Panc1 (cell line): ENCODE data around the gene ATG4A. TPM values are rescaled to one million over a fixed set of nuclear protein-coding genes. Genes with fewer than 3 reads are reported as not detected.

Experiments
- ATAC-seq: fragments of 200-7000 bp; cut with Tn5 transposase; 2 replicates; pipeline ENCODE4 v1.9.1; 2020; ENCODE audit warnings: mild to moderate bottlenecking, moderate library complexity
- BruUV-seq: library from RNA; stranded (reverse); fragments of 400-500 nt; replicated peaks from 2 replicates; lab custom pipeline; 2021; lab: Mats Ljungman, UMichigan
- CTCF ChIA-PET: fragments of 300-600 bp; sonication (Branson Sonifier 250); formaldehyde crosslinking; loops from one replicate; lab custom pipeline; 2022; ENCODE audit warnings: antibody characterized with exemption; lab: Charles Lee
- POLR2A ChIA-PET: fragments of 300-600 bp; sonication (Branson Sonifier 250); formaldehyde crosslinking; loops from one replicate; lab custom pipeline; 2022; ENCODE audit warnings: antibody characterized with exemption; lab: Charles Lee
- DNase-seq: peaks from one replicate; pipeline ENCODE4 v3.0.0-alpha.2; 2010; ENCODE audit warnings: low read depth, low spot score
- H3K27ac ChIP-seq: 2 replicates; pipeline ENCODE4 v1.5.1; 2011; ENCODE audit warnings: mild to moderate bottlenecking, low read length, inconsistent platforms
- H3K27me3 ChIP-seq: fragments of 200-500 bp; sonication (Bioruptor generic); 2 replicates; pipeline ENCODE4 v1.6.0; 2014; ENCODE audit warnings: low read length, inconsistent platforms; ENCODE audit not compliant: control insufficient read depth, insufficient read depth
- H3K36me3 ChIP-seq: fragments of 200-500 bp; sonication (Bioruptor generic); 2 replicates; pipeline ENCODE4 v1.5.1; 2014; ENCODE audit warnings: inconsistent platforms, mild to moderate bottlenecking, low read length, moderate library complexity; ENCODE audit not compliant: control insufficient read depth, insufficient read depth
- H3K4me1 ChIP-seq: 2 replicates; pipeline ENCODE4 v1.5.1; 2011; ENCODE audit warnings: inconsistent platforms, mild to moderate bottlenecking, low read length, moderate library complexity; ENCODE audit not compliant: control insufficient read depth, insufficient read depth
- H3K4me3 ChIP-seq, 2 experiments: 2 replicates each; pipeline ENCODE4 v1.5.1; 2011 to 2012; ENCODE audit warnings: low read depth in 2 of 2, low read length in 2 of 2, mild to moderate bottlenecking in 2 of 2, inconsistent platforms in 1 of 2, moderate library complexity in 1 of 2
- H3K9me3 ChIP-seq: fragments of 200-500 bp; sonication (Bioruptor generic); 2 replicates; pipeline ENCODE4 v1.5.1; 2014; ENCODE audit warnings: low read depth, mild to moderate bottlenecking, inconsistent platforms, low read length, moderate library complexity; ENCODE audit not compliant: control insufficient read depth, insufficient read depth
- POLR2AphosphoS5 ChIP-seq: IDR thresholded peaks from 2 replicates; pipeline ENCODE4 v1.6.1; 2012; ENCODE audit warnings: mild to moderate bottlenecking, low read depth, low read length, moderate library complexity
- REST ChIP-seq, 2 experiments: IDR thresholded peaks; 2 replicates each; pipeline ENCODE4 v1.6.1; 2011 to 2012; ENCODE audit warnings: low read depth in 2 of 2, control low read depth in 1 of 2, low read length in 1 of 2, mild to moderate bottlenecking in 1 of 2, moderate library complexity in 1 of 2; ENCODE audit not compliant: insufficient read depth in 1 of 2
- SIN3A ChIP-seq: IDR thresholded peaks from 2 replicates; pipeline ENCODE4 v1.6.1; 2012; ENCODE audit warnings: low read depth, mild to moderate bottlenecking, low read length, moderate library complexity, borderline replicate concordance; ENCODE audit not compliant: insufficient read depth
- TCF7L2 ChIP-seq: IDR thresholded peaks from 2 replicates; pipeline ENCODE4 v1.6.1; 2011; ENCODE audit warnings: mild to moderate bottlenecking, low read depth, low read length, inconsistent platforms
- in situ Hi-C: cut with HindIII; loops from 2 replicates; pipeline ENCODE4 v1.10.0; 2016; ENCODE audit warnings: low sequenced_read_pairs, low pct_unique_long_range_greater_than_20kb
- intact Hi-C: fragments of 100-400 bp; cut with micrococcal nuclease; formaldehyde crosslinking; loops from one replicate; pipeline ENCODE4 v1.10.0; 2022; ENCODE audit not compliant: unreplicated experiment
- total RNA-seq: library from RNA; stranded (reverse); gene quantifications from one replicate; pipeline ENCODE4 v1.2.1, GENCODE V29; 2021; ENCODE audit not compliant: unreplicated experiment
- TF ChIP-seq, protein P1 (sequence below): fragments of 450-650 bp; IDR thresholded peaks from 2 replicates; pipeline ENCODE4 v1.5.1; 2017; ENCODE audit warnings: mild to moderate bottlenecking

ATG4A gene
- total RNA-seq, 1 experiment from 2014 or later = 13.7 TPM

- no peaks in the 10 kb centered on the region for H3K4me1 ChIP-seq
- H3K27me3 ChIP-seq = no peaks in the 10 kb centered on the region
- CTCF ChIA-PET = no interaction called here
- intact Hi-C loops (no loop called here), in situ Hi-C loops (no loop called here)
- H3K27ac ChIP-seq = no peak overlapping the region
- no peak for TF ChIP-seq TCF7L2
- TF ChIP-seq SIN3A = no peak
- no peak for TF ChIP-seq REST (IDR thresholded peaks at IDR 0.05; ENCODE audit: insufficient read depth in 1 of 2, low read depth in 2 of 2, low read length in 1 of 2)
- no peak for TF ChIP-seq POLR2AphosphoS5
- TF ChIP-seq, protein P1, sequence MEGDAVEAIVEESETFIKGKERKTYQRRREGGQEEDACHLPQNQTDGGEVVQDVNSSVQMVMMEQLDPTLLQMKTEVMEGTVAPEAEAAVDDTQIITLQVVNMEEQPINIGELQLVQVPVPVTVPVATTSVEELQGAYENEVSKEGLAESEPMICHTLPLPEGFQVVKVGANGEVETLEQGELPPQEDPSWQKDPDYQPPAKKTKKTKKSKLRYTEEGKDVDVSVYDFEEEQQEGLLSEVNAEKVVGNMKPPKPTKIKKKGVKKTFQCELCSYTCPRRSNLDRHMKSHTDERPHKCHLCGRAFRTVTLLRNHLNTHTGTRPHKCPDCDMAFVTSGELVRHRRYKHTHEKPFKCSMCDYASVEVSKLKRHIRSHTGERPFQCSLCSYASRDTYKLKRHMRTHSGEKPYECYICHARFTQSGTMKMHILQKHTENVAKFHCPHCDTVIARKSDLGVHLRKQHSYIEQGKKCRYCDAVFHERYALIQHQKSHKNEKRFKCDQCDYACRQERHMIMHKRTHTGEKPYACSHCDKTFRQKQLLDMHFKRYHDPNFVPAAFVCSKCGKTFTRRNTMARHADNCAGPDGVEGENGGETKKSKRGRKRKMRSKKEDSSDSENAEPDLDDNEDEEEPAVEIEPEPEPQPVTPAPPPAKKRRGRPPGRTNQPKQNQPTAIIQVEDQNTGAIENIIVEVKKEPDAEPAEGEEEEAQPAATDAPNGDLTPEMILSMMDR = no peak
- no peak overlapping the region for H3K4me3 ChIP-seq
- ATAC-seq = no peak
- POLR2A ChIA-PET = no interaction called here
- H3K9me3 ChIP-seq = no peaks in the 10 kb centered on the region
- no peak for DNase-seq
- no TSS peak for BruUV-seq
- no peaks in the 10 kb centered on the region for H3K36me3 ChIP-seq
These were observed 31.8 kb upstream of the ATG4A start for GRCh38 chrX:108059801-108060200.

DNA sequence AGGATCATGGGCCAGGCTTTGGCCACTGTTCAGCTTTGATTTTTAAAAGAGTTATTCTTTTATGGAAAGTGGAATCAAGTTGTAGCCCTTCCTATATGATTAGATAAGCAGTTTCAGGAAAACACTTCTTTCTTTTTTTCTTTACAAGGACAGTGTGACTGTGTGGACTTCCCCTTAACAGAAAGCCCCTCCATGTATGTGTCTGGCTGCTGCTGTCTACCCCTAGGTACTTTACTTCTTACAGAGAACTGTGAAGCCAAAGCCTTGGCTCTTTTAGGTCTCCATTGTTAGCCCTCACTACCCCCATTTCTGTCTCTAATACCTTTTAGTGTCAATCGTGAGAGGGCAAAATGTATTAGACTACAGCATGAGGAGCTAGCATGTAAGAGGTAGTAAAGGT lies 27.6 kb upstream of the ATG4A start:
- H3K27ac ChIP-seq = no peak overlapping the region
- POLR2A ChIA-PET = no interaction called here
- CTCF ChIA-PET = no interaction called here
- H3K36me3 ChIP-seq = no peaks in the 10 kb centered on the region
- TF ChIP-seq SIN3A (no peak), TCF7L2 (no peak), POLR2AphosphoS5 (no peak), REST (IDR thresholded peaks at IDR 0.05; ENCODE audit: insufficient read depth in 1 of 2, low read depth in 2 of 2, low read length in 1 of 2) (no peak)
- TF ChIP-seq, protein P1 = no peak
- intact Hi-C loops = no loop called here
- in situ Hi-C loops = no loop called here
- DNase-seq = no peak
- H3K4me1 ChIP-seq = no peaks in the 10 kb centered on the region
- no TSS peak for BruUV-seq
- H3K9me3 ChIP-seq = no peaks in the 10 kb centered on the region
- no peak for ATAC-seq
- H3K27me3 ChIP-seq = no peaks in the 10 kb centered on the region
- no peak overlapping the region for H3K4me3 ChIP-seq
